Progenitor cell of endocrine pancreas (in vitro differentiated cells): ENCODE measurements around the gene CYBB. TPM values are rescaled to one million over a fixed set of nuclear protein-coding genes. Genes with fewer than 3 reads are reported as not detected.

Experiments used
- DNase-seq: peaks from one replicate; pipeline ENCODE4 v3.0.0; 2021; ENCODE audit warnings: low spot score; ENCODE audit not compliant: unreplicated experiment
- H3K27ac Mint-ChIP-seq: 2 replicates; pipeline ENCODE4 v1.8.0; 2021; ENCODE audit warnings: mild to moderate bottlenecking, moderate library complexity, mixed read lengths
- H3K27me3 Mint-ChIP-seq: 2 replicates; pipeline ENCODE4 v1.8.0; 2021; ENCODE audit warnings: mixed read lengths
- H3K36me3 Mint-ChIP-seq: 2 replicates; pipeline ENCODE4 v1.8.0; 2022; ENCODE audit warnings: mixed read lengths; ENCODE audit not compliant: insufficient read depth
- H3K4me1 Mint-ChIP-seq: 2 replicates; pipeline ENCODE4 v1.8.0; 2021; ENCODE audit warnings: low read depth, mixed read lengths
- H3K4me3 Mint-ChIP-seq: 2 replicates; pipeline ENCODE4 v1.8.0; 2021; ENCODE audit warnings: low read depth, mild to moderate bottlenecking, moderate library complexity, mixed read lengths
- H3K9me3 Mint-ChIP-seq: 2 replicates; pipeline ENCODE4 v1.8.0; 2021; ENCODE audit warnings: low read depth, mixed read lengths
- CTCF ChIP-seq: fragments of 200-600 bp; sonication (generic); IDR thresholded peaks from one replicate; pipeline ENCODE4 v1.5.0; 2021; ENCODE audit warnings: antibody characterized with exemption, mild to moderate bottlenecking; ENCODE audit not compliant: unreplicated experiment
- total RNA-seq: library from RNA; stranded (reverse); gene quantifications from 2 replicates; pipeline ENCODE4 v1.2.1, GENCODE V29; 2021

The CYBB gene
- total RNA-seq, 1 donor from 2014 or later = 0.41 TPM

- Mint-ChIP-seq H3K27me3 (no peaks in the 10 kb centered on the region), H3K4me3 (no peak overlapping the region), H3K9me3 (peaks cover 5% of the 10 kb centered on the region), H3K36me3 (no peaks in the 10 kb centered on the region), H3K4me1 (peaks cover 15% of the 10 kb centered on the region), H3K27ac (no peak overlapping the region)
- no peak for DNase-seq
- TF ChIP-seq CTCF = no peak
Measured at GRCh38 chrX:37796310-37796709, 16.5 kb downstream of the CYBB start.

- DNase-seq = no peak
- TF ChIP-seq CTCF = no peak
- Mint-ChIP-seq H3K27ac (peak overlapping the region; percentile 33), H3K36me3 (no peaks in the 10 kb centered on the region), H3K4me1 (peaks cover 15% of the 10 kb centered on the region), H3K9me3 (peaks cover 5% of the 10 kb centered on the region), H3K27me3 (no peaks in the 10 kb centered on the region), H3K4me3 (no peak overlapping the region)
Measured at GRCh38 chrX:37796805-37797204, 16.9 kb downstream of the CYBB start.

- Mint-ChIP-seq H3K4me1 (peaks cover 15% of the 10 kb centered on the region), H3K9me3 (peaks cover 5% of the 10 kb centered on the region)
- no peak for TF ChIP-seq CTCF
Measured at GRCh38 chrX:37799936-37800335, 20.1 kb downstream of the CYBB start.

GRCh38 chrX:37800717-37801116, 20.9 kb downstream of the CYBB start:
- Mint-ChIP-seq H3K4me1 (peaks cover 15% of the 10 kb centered on the region), H3K27ac (no peak overlapping the region), H3K36me3 (no peaks in the 10 kb centered on the region), H3K27me3 (no peaks in the 10 kb centered on the region), H3K4me3 (no peak overlapping the region), H3K9me3 (peaks cover 3% of the 10 kb centered on the region)
- TF ChIP-seq CTCF = no peak
- DNase-seq = no peak

More at GRCh38 chrX:37799936-37800335, 20.1 kb downstream of the CYBB start:
- no peaks in the 10 kb centered on the region for H3K36me3 Mint-ChIP-seq
- H3K27me3 Mint-ChIP-seq = no peaks in the 10 kb centered on the region
- no peak overlapping the region for H3K27ac Mint-ChIP-seq
- DNase-seq = no peak
- no peak overlapping the region for H3K4me3 Mint-ChIP-seq

- no peak for DNase-seq
- Mint-ChIP-seq H3K27me3 (no peaks in the 10 kb centered on the region), H3K36me3 (no peaks in the 10 kb centered on the region), H3K4me1 (peaks cover 5% of the 10 kb centered on the region), H3K9me3 (peaks cover 3% of the 10 kb centered on the region), H3K4me3 (no peak overlapping the region), H3K27ac (no peak overlapping the region)
- no peak for TF ChIP-seq CTCF
Measured at GRCh38 chrX:37802028-37802427, 22.2 kb downstream of the CYBB start.
